ENCODE data around the gene RSPH10B. TPM values are rescaled to one million over a fixed set of nuclear protein-coding genes. Genes with fewer than 3 reads are reported as not detected.

Gene RSPH10B
- total RNA-seq, 1 experiment from 2014 or later: not detected

DNA sequence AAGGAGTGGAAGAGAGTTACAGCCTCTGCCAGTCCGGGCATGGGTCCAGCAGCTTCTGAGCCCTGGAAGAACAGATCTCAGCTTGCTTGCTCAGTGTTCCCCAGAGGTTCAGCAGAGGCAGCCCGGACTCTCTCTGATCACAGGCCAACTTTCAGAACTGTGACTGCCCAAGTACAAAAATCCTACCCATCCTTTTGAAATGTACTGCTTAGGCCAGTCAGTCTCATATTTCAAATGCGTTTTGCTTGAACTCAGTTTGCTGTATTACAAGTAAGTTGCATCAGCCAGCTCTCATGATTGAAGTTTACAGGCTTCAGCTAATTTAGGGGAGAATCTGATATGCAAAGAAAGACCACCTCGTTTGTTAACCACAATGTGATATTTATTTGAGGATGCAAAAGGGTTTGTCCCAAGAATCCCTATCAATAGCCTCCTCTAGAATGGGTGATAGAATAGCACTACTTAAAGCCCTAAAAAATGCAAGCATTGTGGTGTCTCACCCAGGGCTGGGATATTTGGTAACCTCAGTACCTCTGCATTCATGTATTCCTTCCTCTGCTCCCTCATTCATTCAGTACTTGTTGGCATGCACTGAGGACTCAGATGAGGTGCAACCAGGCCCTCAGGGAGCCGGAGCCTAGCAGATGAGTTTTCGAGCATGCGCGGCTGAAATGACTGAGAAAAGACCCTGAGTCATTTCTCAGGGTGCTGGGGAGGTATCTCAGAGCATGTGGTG, 45.6 kb upstream of the RSPH10B start (continued):
- peak; percentile 94 for TF ChIP-seq CEBPB (IDR thresholded peaks at IDR 0.05; ENCODE audit: low read depth)
- TF ChIP-seq ZFX (IDR thresholded peaks at IDR 0.05): no peak
- no peak for TF ChIP-seq RAD21 (IDR thresholded peaks at IDR 0.05; ENCODE audit: low read depth)
- TF ChIP-seq ATF3 (IDR thresholded peaks at IDR 0.05): no peak

- Histone ChIP-seq H3K9ac (ENCODE audit: low read length) (no peak overlapping the region), H3K9me3 (ENCODE audit: control insufficient read depth in 1 of 2, insufficient read depth in 1 of 2, low read depth in 1 of 2, low read length in 2 of 2) (no peaks in the 10 kb centered on the region), H3K4me3 (replicated peaks in 1 of 2; ENCODE audit: low read depth in 1 of 2, low read length in 2 of 2) (no peak overlapping the region), H3K27me3 (ENCODE audit: insufficient read depth, low read length) (no peaks in the 10 kb centered on the region), H3K4me1 (ENCODE audit: control insufficient read depth in 1 of 2, insufficient read depth in 2 of 2, low read length in 2 of 2) (peaks cover 16 to 18% of the 10 kb centered on the region in 2 experiments; a peak in 3 of 4 replicates), H3K4me2 (ENCODE audit: low read length) (no peak overlapping the region), H3K79me2 (ENCODE audit: insufficient read depth, low read length) (peaks cover 49% of the 10 kb centered on the region), H3K36me3 (ENCODE audit: control insufficient read depth in 1 of 2, insufficient read depth in 2 of 2, low read length in 2 of 2) (peaks cover 8 to 28% of the 10 kb centered on the region in 2 experiments; a peak in 2 of 4 replicates), H3K27ac (ENCODE audit: low read depth, low read length) (no peak overlapping the region), H3K9me2 (ENCODE audit: insufficient read depth) (no peaks in the 10 kb centered on the region), H4K20me1 (ENCODE audit: insufficient read depth) (no peaks in the 10 kb centered on the region), H2AFZ (ENCODE audit: low read depth, low read length, poor library complexity, severe bottlenecking) (no peak overlapping the region)
- ATAC-seq (no peak), DNase-seq (ENCODE audit: low read depth, low spot score) (no peak)
- ChIA-PET CTCF (no interaction called here), POLR2A (no interaction called here), RAD21 (ENCODE audit: low non-redundant PET in 1 of 2, low total read pairs in 2 of 2, uncharacterized antibody in 2 of 2, unreplicated experiment in 2 of 2) (no interaction called here)
- BruUV-seq (replicated peaks): no TSS peak
- intact Hi-C loops (cut with micrococcal nuclease): no loop called here
- TF ChIP-seq SP1 (IDR thresholded peaks at IDR 0.05; ENCODE audit: low read depth): no peak
- no peak for TF ChIP-seq EZH2phosphoT487 (IDR thresholded peaks at IDR 0.05; ENCODE audit: borderline replicate concordance)
- no peak for TF ChIP-seq EZH2 (IDR thresholded peaks at IDR 0.05)
- no peak for TF ChIP-seq POLR2A (IDR thresholded peaks at IDR 0.05; ENCODE audit: borderline replicate concordance, extremely low read depth, insufficient read depth, insufficient read length)
- TF ChIP-seq ZBTB33 (IDR thresholded peaks at IDR 0.05; ENCODE audit: extremely low read depth, insufficient replicate concordance, low read length): no peak
- TF ChIP-seq ELF1 (IDR thresholded peaks at IDR 0.05; ENCODE audit: borderline replicate concordance, low read depth): no peak
- TF ChIP-seq POLR2AphosphoS5 (IDR thresholded peaks at IDR 0.05; ENCODE audit: low read depth, low read length): no peak
- no peak for TF ChIP-seq SRF (IDR thresholded peaks at IDR 0.05; ENCODE audit: low read depth)
- TF ChIP-seq ZNF274 (IDR thresholded peaks at IDR 0.05; ENCODE audit: low read depth, low read length): no peak
- no peak for TF ChIP-seq ZFX (IDR thresholded peaks at IDR 0.05)
- TF ChIP-seq, protein P1, sequence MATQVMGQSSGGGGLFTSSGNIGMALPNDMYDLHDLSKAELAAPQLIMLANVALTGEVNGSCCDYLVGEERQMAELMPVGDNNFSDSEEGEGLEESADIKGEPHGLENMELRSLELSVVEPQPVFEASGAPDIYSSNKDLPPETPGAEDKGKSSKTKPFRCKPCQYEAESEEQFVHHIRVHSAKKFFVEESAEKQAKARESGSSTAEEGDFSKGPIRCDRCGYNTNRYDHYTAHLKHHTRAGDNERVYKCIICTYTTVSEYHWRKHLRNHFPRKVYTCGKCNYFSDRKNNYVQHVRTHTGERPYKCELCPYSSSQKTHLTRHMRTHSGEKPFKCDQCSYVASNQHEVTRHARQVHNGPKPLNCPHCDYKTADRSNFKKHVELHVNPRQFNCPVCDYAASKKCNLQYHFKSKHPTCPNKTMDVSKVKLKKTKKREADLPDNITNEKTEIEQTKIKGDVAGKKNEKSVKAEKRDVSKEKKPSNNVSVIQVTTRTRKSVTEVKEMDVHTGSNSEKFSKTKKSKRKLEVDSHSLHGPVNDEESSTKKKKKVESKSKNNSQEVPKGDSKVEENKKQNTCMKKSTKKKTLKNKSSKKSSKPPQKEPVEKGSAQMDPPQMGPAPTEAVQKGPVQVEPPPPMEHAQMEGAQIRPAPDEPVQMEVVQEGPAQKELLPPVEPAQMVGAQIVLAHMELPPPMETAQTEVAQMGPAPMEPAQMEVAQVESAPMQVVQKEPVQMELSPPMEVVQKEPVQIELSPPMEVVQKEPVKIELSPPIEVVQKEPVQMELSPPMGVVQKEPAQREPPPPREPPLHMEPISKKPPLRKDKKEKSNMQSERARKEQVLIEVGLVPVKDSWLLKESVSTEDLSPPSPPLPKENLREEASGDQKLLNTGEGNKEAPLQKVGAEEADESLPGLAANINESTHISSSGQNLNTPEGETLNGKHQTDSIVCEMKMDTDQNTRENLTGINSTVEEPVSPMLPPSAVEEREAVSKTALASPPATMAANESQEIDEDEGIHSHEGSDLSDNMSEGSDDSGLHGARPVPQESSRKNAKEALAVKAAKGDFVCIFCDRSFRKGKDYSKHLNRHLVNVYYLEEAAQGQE (IDR thresholded peaks at IDR 0.05; ENCODE audit: low read depth): no peak
- TF ChIP-seq EGR1 (IDR thresholded peaks at IDR 0.05; ENCODE audit: low read depth): no peak
- no peak for TF ChIP-seq RAD21 (IDR thresholded peaks at IDR 0.05; ENCODE audit: low read depth)
- TF ChIP-seq CBX3 (IDR thresholded peaks at IDR 0.05; ENCODE audit: low read depth): no peak
- no peak for TF ChIP-seq FOSL1 (IDR thresholded peaks at IDR 0.05; ENCODE audit: low read depth)
- TF ChIP-seq CEBPB (IDR thresholded peaks at IDR 0.05; ENCODE audit: low read depth): no peak
- TF ChIP-seq JUND (IDR thresholded peaks at IDR 0.05): no peak
- no peak for TF ChIP-seq SIN3A (IDR thresholded peaks at IDR 0.05; ENCODE audit: low read depth)
- TF ChIP-seq TCF7L2 (IDR thresholded peaks at IDR 0.05; ENCODE audit: borderline replicate concordance, extremely low read depth, insufficient read depth, insufficient read length): no peak
Measured at GRCh38 chr7:6012355-6013104, 42.0 kb upstream of the RSPH10B start.
